HCT116 (cell line): Measurements from ENCODE around the gene BRINP3.

Experiments
- EZH2 ChIP-seq: fragments of 200-600 bp; sonication (generic); IDR thresholded peaks from 2 replicates; pipeline ENCODE4 v1.6.1; 2017; ENCODE audit warnings: antibody characterized with exemption, mixed run types
- TCF7L2 ChIP-seq: IDR thresholded peaks from 2 replicates; pipeline ENCODE4 v1.7.0; 2011; ENCODE audit warnings: borderline replicate concordance, inconsistent platforms; ENCODE audit not compliant: insufficient read depth, insufficient read length; ENCODE audit errors: extremely low read depth

- TF ChIP-seq EZH2 (no peak), TCF7L2 (no peak)
These were observed 41.0 kb downstream of the BRINP3 start for GRCh38 chr1:190436615-190437014.
